Central memory CD8-positive, alpha-beta T cell (primary cell): ENCODE measurements around the gene PTPN9.
"Not testable (repeated sequence)": the region's sequence is repeated elsewhere in the genome, so short reads cannot be mapped to it uniquely, and the experiment has no call there.

Experiments used
- ATAC-seq: fragments of 150-1000 bp; cut with Tn5 transposase; replicated peaks from 2 replicates; pipeline ENCODE4 v1.10.0; 2022; ENCODE audit warnings: mild to moderate bottlenecking, moderate FRiP score, moderate number of reproducible peaks; ENCODE audit not compliant: poor library complexity, severe bottlenecking; ENCODE audit errors: extremely low read depth
- DNase-seq, 2 donors: peaks; one replicate each; pipeline ENCODE4 v3.0.0; 2021; ENCODE audit warnings: low spot score in 2 of 2
- H3K27ac Mint-ChIP-seq: one replicate; pipeline ENCODE4 v1.8.0; 2022; ENCODE audit warnings: low read depth, mild to moderate bottlenecking, moderate library complexity, mixed read lengths
- H3K27me3 Mint-ChIP-seq: one replicate; pipeline ENCODE4 v1.8.0; 2022; ENCODE audit warnings: mixed read lengths
- H3K36me3 Mint-ChIP-seq: one replicate; pipeline ENCODE4 v1.8.0; 2022; ENCODE audit warnings: mild to moderate bottlenecking, moderate library complexity, mixed read lengths; ENCODE audit not compliant: insufficient read depth
- H3K4me1 Mint-ChIP-seq: one replicate; pipeline ENCODE4 v1.8.0; 2022; ENCODE audit warnings: mixed read lengths
- H3K4me3 Mint-ChIP-seq: one replicate; pipeline ENCODE4 v1.8.0; 2022; ENCODE audit warnings: mild to moderate bottlenecking, moderate library complexity, mixed read lengths
- H3K9me3 Mint-ChIP-seq: one replicate; pipeline ENCODE4 v1.8.0; 2022; ENCODE audit warnings: mixed read lengths

The PTPN9 gene

GRCh38 chr15:75542386-75542797, 36.7 kb downstream of the PTPN9 start:
- Mint-ChIP-seq H3K4me1 (peaks cover 31% of the 10 kb centered on the region), H3K27me3 (no peaks in the 10 kb centered on the region), H3K27ac (peak overlapping the region; percentile 80), H3K36me3 (no peaks in the 10 kb centered on the region), H3K4me3 (no peak overlapping the region), H3K9me3 (no peaks in the 10 kb centered on the region)
- DNase-seq (no peak), ATAC-seq (no peak)

- peaks cover 3% of the 10 kb centered on the region for H3K36me3 Mint-ChIP-seq
- H3K9me3 Mint-ChIP-seq: no peaks in the 10 kb centered on the region
- DNase-seq (no peak), ATAC-seq (no peak)
- no peak overlapping the region for H3K4me3 Mint-ChIP-seq
- peak overlapping the region; percentile 75 for H3K27ac Mint-ChIP-seq
- H3K27me3 Mint-ChIP-seq: no peaks in the 10 kb centered on the region
- peaks cover 19% of the 10 kb centered on the region for H3K4me1 Mint-ChIP-seq
These were observed 40.7 kb downstream of the PTPN9 start for GRCh38 chr15:75538376-75538775.

DNA sequence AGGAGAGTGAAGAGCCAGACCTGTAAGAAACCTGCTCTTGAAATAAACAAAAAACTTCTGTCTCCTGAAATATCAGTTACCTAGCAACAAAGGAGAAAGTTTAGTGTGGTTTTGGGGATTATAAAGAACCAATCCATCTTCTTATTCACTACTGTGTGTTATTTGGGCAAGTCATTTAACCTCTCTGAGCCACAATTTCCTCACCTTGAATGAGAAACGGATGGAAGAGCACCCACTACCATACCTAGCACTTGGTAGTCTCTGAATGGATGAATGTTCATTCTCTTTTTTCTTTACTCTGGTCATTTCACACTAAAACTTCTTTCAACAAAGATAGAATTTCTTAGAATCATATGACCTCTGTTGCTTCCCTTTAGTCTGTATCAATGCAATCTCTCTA, 45.2 kb downstream of the PTPN9 start:
- H3K36me3 Mint-ChIP-seq: peaks cover 5% of the 10 kb centered on the region
- H3K27ac Mint-ChIP-seq: peak overlapping the region; percentile 55
- no peak for DNase-seq
- no peak for ATAC-seq
- peaks cover 25% of the 10 kb centered on the region for H3K4me1 Mint-ChIP-seq
- no peak overlapping the region for H3K4me3 Mint-ChIP-seq
- no peaks in the 10 kb centered on the region for H3K27me3 Mint-ChIP-seq
- no peaks in the 10 kb centered on the region for H3K9me3 Mint-ChIP-seq

DNA sequence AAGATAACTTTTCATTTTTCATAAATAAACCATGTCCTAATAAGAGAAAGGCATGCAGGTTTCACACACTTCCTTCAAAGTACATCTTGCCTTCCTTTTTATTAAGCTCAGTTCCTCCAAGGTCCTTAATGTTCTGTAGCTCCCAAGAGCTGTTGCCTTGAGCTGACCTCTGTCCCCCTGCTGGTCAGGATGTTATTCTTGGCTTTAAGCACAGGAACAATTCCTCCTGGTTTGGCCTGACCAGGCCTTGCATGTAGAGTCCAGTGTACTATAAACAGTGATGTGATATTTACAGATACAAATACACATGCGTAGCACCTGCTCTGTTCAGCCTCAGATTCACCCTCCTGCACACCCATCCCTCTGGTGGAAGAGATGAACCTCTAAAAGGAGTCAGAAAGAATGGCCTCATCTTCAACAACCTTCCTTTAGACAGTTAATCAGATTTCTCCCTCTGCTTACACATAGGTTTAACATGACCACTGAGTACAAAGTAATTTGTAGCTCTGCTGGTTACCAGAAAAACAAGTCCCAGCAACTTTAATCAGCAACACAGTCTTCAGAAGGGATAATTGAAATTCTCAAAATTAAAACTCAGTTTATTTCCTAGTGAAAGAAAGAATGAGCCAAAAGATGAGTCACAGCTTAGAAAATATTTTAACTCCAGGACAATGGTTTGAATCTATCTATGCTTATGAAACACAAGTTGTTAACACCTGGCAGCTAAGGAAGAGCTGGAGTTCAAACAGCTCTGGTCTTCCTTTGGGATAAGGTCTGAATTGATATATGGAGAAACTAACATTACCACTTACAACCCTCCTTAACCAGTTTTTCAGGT, 46.5 kb downstream of the PTPN9 start:
- H3K4me3 Mint-ChIP-seq: no peak overlapping the region
- no peaks in the 10 kb centered on the region for H3K27me3 Mint-ChIP-seq
- H3K27ac Mint-ChIP-seq: no peak overlapping the region
- H3K36me3 Mint-ChIP-seq: peaks cover 5% of the 10 kb centered on the region
- no peak for ATAC-seq
- H3K9me3 Mint-ChIP-seq: no peaks in the 10 kb centered on the region
- DNase-seq: no peak
- H3K4me1 Mint-ChIP-seq: peaks cover 25% of the 10 kb centered on the region

GRCh38 chr15:75531041-75531450, 48.1 kb downstream of the PTPN9 start:
- H3K9me3 Mint-ChIP-seq: no peaks in the 10 kb centered on the region
- peaks cover 12% of the 10 kb centered on the region for H3K36me3 Mint-ChIP-seq
- H3K27ac Mint-ChIP-seq: no peak overlapping the region
- no peak for DNase-seq
- H3K4me1 Mint-ChIP-seq: peaks cover 25% of the 10 kb centered on the region
- ATAC-seq: no peak
- no peak overlapping the region for H3K4me3 Mint-ChIP-seq
- no peaks in the 10 kb centered on the region for H3K27me3 Mint-ChIP-seq

GRCh38 chr15:75530169-75530568, 48.9 kb downstream of the PTPN9 start:
- H3K27ac Mint-ChIP-seq: no peak overlapping the region
- H3K9me3 Mint-ChIP-seq: no peaks in the 10 kb centered on the region
- DNase-seq (no peak), ATAC-seq (no peak)
- H3K4me1 Mint-ChIP-seq: peaks cover 25% of the 10 kb centered on the region
- no peaks in the 10 kb centered on the region for H3K27me3 Mint-ChIP-seq
- H3K4me3 Mint-ChIP-seq: no peak overlapping the region
- H3K36me3 Mint-ChIP-seq: peaks cover 15% of the 10 kb centered on the region

DNA sequence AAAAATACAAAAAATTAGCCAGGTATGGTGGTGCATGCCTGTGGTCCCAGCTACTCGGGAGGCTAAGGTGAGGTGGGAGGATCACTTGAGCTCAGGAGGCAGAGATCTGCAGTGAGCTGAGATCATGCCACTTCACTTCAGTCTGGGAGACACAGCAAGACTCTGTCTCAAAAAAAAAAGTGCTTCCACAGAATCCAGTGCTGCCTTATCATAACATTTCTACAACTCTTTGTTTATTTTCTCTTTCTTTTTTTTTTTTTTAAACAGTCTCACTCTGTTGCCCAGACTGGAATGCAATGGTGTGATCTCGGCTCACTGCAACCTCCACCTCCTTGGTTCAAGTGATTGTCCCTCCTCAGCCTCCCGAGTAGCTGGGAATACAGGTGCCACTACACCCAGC, 53.4 kb downstream of the PTPN9 start:
- H3K27ac Mint-ChIP-seq, H3K9me3 Mint-ChIP-seq, H3K27me3 Mint-ChIP-seq, DNase-seq, H3K4me3 Mint-ChIP-seq, ATAC-seq, H3K4me1 Mint-ChIP-seq: not testable (repeated sequence)
- H3K36me3 Mint-ChIP-seq: peaks cover 32% of the 10 kb centered on the region

DNA sequence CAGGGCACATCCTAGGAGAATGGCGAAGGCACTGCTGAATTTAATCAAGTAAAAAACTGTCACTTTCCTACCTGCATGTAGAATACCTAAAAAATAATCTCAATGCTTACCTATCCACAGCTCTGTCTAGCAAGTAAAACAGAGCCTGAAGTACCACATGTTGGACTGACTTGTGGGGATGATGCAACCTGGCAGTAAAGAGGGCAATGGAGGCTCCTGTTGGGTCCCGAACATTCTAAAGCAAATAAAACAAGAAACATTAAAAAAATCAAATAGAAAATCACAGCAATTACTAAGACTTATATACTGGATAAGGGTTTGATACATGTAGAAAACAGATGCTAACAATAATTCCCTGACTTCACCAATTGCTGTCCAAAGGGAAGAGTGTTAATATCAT, 56.1 kb downstream of the PTPN9 start:
- no peaks in the 10 kb centered on the region for H3K4me1 Mint-ChIP-seq
- no peaks in the 10 kb centered on the region for H3K9me3 Mint-ChIP-seq
- no peak overlapping the region for H3K27ac Mint-ChIP-seq
- ATAC-seq: no peak
- DNase-seq: no peak
- H3K36me3 Mint-ChIP-seq: peaks cover 47% of the 10 kb centered on the region
- no peaks in the 10 kb centered on the region for H3K27me3 Mint-ChIP-seq
- no peak overlapping the region for H3K4me3 Mint-ChIP-seq

GRCh38 chr15:75517233-75517632, 61.9 kb downstream of the PTPN9 start:
- no peaks in the 10 kb centered on the region for H3K27me3 Mint-ChIP-seq
- ATAC-seq: no peak
- H3K27ac Mint-ChIP-seq: no peak overlapping the region
- no peaks in the 10 kb centered on the region for H3K9me3 Mint-ChIP-seq
- peaks cover 53% of the 10 kb centered on the region for H3K36me3 Mint-ChIP-seq
- no peaks in the 10 kb centered on the region for H3K4me1 Mint-ChIP-seq
- no peak for DNase-seq
- H3K4me3 Mint-ChIP-seq: no peak overlapping the region

- no peaks in the 10 kb centered on the region for H3K27me3 Mint-ChIP-seq
- DNase-seq (peak in 1 of 2 donors; percentile 10), ATAC-seq (no peak)
- H3K27ac Mint-ChIP-seq: no peak overlapping the region
- peaks cover 27% of the 10 kb centered on the region for H3K36me3 Mint-ChIP-seq
- H3K4me1 Mint-ChIP-seq: no peaks in the 10 kb centered on the region
- no peaks in the 10 kb centered on the region for H3K9me3 Mint-ChIP-seq
- H3K4me3 Mint-ChIP-seq: no peak overlapping the region
These were observed 70.1 kb downstream of the PTPN9 start for GRCh38 chr15:75508840-75509532.

DNA sequence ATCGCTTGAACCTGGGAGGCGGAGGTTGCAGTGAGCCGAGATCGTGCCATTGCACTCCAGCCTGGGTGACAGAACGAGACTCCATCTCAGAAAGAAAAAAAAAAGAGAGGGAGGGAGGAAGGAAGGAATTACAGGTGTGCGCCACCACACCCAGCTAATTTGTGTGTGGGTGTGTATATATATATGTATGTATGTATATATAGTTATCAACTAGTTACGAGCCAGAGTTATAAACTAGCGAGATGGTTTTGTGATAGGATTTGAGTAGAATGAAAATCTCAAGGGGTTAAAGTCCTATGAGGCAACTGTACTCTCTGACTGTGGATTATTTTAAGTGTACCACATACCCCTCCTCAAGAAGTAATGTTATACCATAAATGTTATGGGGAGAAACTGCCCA, 76.8 kb downstream of the PTPN9 start:
- Mint-ChIP-seq H3K4me3 (no peak overlapping the region), H3K4me1 (no peaks in the 10 kb centered on the region), H3K36me3 (peaks cover 13% of the 10 kb centered on the region), H3K27ac (no peak overlapping the region), H3K27me3 (no peaks in the 10 kb centered on the region), H3K9me3 (no peaks in the 10 kb centered on the region)
- ATAC-seq: no peak
- DNase-seq: no peak

DNA sequence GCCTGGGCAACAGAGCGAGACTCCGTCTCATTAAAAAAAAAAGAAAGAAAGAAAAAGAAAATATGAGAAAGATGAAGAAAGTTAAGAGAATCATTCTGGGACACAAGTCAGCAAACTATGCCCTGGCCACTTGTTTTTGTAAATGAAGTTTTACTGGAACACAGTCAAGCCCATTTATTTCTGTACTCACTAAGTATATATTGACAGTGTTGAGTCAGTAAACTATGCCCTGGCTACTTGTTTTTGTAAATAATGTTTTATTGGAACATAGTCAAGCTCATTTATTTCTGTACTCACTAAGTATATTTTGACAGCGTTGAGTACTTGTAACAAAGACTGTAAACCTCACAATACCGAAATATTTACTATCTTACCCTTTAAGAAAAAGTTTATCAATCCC, 85.4 kb downstream of the PTPN9 start:
- DNase-seq (no peak), ATAC-seq (no peak)
- Mint-ChIP-seq H3K27ac (no peak overlapping the region), H3K27me3 (no peaks in the 10 kb centered on the region), H3K36me3 (peaks cover 12% of the 10 kb centered on the region), H3K4me3 (no peak overlapping the region), H3K4me1 (no peaks in the 10 kb centered on the region), H3K9me3 (no peaks in the 10 kb centered on the region)

GRCh38 chr15:75483961-75484360, 95.2 kb downstream of the PTPN9 start:
- Mint-ChIP-seq H3K27ac (no peak overlapping the region), H3K9me3 (no peaks in the 10 kb centered on the region), H3K36me3 (peaks cover 14% of the 10 kb centered on the region), H3K4me1 (no peaks in the 10 kb centered on the region), H3K27me3 (no peaks in the 10 kb centered on the region), H3K4me3 (no peak overlapping the region)
- DNase-seq: no peak
- ATAC-seq: no peak
